Stimulated activated CD4-positive, alpha-beta T cell treated with anti-CD3 and anti-CD28 coated beads, Interleukin-4, amount 100 ng/mL, for 4 hours (primary cell): Measurements from ENCODE around the gene MAP3K9.
"Not testable (repeated sequence)": the region's sequence is repeated elsewhere in the genome, so short reads cannot be mapped to it uniquely, and the experiment has no call there.

Experiments
- DNase-seq, 2 experiments: peaks; one replicate each; pipeline ENCODE4 v3.0.0-alpha.2; 2020

MAP3K9 gene

GRCh38 chr14:70718383-70719118, 90.8 kb downstream of the MAP3K9 start:
- DNase-seq = no peak

DNA sequence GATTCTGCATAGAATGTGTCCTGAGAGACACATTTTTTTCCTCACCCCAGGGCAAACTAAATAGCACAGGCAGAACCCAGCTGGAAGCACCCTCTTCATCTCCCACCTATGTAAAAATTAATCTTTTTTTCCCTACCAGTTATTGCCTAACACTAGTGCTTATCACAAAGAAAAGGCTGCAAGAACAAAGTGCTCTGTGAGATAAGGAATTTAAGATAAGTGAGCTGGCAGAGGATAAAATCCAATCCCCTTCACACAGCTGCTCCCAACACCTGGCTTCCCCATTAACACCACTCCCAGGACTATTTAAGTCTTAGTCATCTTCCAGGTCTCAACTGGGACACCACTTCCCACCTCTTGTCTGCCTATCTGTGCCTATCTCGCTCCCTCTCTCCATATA, 92.4 kb downstream of the MAP3K9 start:
- no peak for DNase-seq

GRCh38 chr14:70716483-70716882, 92.8 kb downstream of the MAP3K9 start:
- DNase-seq = no peak

DNA sequence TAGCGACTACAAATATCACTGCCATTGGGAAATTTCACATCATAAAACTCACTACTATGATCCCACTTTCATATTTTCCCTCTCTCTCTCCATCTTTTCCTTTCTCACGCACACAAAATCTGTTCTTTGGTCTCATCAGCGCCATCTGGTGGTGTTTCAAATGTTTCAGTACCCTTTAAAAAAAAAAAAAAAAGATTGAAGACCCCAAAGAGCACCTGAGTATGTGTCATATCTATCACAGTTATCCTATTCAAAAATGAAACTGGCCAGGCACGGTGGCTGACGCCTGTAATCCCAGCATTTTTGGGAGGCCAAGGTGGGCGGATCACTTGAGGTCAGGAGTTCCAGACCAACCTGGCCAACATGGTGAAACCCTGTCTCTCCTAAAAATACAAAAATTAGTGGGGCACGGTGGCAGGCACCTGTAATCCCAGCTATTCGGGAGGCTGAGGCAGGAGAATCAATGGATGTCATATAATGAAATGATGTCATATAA, 95.2 kb downstream of the MAP3K9 start:
- DNase-seq = peak; percentile 10 to 25

- DNase-seq = no peak
These were observed 95.8 kb downstream of the MAP3K9 start for GRCh38 chr14:70713511-70713916.

GRCh38 chr14:70713096-70713495, 96.2 kb downstream of the MAP3K9 start:
- no peak for DNase-seq

DNA sequence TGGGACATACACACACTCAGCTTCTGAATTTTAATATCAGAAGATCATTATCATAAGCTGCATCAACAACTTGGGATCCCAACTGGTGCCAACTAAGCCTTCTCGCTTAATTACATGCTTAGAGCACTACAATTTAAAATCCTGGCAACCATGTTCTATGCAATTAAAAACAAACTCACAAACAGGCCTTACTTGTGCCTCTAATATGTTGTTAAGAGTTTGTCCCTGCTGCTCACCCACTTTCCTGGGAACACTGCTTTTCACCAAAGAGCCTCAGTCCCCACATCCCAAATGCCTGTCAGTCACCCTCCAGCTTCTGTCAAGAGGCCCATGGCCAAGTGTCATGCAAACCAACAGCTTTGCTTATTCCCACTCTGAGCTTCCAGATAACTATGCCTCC, 97.9 kb downstream of the MAP3K9 start:
- no peak for DNase-seq

GRCh38 chr14:70709726-70710382, 99.5 kb downstream of the MAP3K9 start:
- DNase-seq = no peak

- no peak for DNase-seq
These were observed 100.4 kb downstream of the MAP3K9 start for GRCh38 chr14:70708717-70709570.

- DNase-seq = no peak
These were observed 101.9 kb downstream of the MAP3K9 start for GRCh38 chr14:70707138-70708038.

DNA sequence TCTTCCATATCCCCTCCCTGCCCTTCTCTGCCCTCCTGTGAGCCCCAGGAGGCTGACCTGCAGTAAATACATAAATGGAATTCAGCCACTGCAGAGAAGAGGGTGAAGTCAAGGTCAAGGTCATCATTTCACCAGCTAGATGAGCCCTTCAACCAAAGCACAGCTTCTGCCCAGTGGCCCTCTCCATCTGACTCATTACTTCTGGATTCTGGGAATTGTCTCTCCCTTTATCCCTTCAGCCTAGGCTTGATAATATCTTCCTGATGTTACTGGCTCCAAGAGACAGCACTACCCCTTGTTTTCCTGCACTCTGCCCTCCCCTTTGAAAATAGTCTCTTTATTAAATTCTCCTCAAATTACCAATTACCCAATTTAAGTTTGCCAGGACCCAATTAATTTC, 103.1 kb downstream of the MAP3K9 start:
- no peak for DNase-seq

- no peak for DNase-seq
These were observed 104.4 kb downstream of the MAP3K9 start for GRCh38 chr14:70704960-70705359.

GRCh38 chr14:70703621-70704168, 105.6 kb downstream of the MAP3K9 start:
- DNase-seq = not testable (repeated sequence)

DNA sequence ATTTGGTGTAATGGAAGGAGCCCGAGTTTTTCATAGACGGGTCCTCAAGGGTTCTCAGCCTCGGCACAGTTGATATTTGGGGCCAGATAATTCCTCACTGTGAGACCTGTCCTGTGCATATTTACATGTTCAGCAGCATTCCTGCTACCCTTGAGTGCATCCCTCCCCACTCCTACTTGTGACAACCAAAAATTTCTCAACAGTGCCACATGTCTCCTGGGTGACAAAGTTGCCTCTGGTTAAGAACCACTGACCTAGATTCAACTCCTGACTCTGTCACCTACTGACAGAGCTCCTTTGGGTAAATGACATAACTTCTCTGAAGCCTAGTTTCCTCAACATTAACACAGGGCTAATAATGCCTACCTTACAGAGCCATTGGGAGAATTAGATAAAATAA, 107.2 kb downstream of the MAP3K9 start:
- DNase-seq = no peak

- DNase-seq = no peak
These were observed 107.7 kb downstream of the MAP3K9 start for GRCh38 chr14:70701610-70702009.

DNA sequence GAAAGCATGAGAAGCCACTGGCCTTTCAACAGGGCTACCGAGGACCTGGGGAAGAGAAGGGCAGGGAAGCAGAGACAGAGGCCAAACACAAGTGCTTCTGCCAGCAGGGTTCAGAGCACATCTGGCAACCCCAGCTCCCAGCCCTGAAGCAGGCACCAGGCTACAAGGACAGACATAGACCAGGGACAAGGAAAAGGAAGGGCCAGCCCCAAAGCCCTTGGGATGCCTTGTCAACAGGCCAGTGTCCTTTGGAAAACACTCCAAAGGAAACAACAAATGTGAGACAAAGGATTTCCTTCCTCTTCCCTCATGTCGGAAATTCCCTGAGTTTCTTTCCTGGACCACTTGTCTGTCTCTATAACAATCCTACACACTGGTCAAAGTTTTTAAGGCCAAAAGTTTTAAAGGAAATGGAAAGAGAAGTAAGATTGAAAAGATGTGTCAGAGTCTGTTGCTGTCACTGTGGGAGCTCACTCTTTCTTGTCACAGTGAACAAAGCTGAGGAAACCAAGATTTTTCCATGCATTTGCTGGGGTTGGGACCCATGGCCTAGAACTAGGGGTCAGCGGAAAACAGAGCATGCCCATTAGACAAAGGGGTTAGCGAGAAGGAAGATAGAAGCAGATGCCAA, 108.2 kb downstream of the MAP3K9 start:
- DNase-seq = no peak

GRCh38 chr14:70699646-70700045, 109.7 kb downstream of the MAP3K9 start:
- DNase-seq = no peak

DNA sequence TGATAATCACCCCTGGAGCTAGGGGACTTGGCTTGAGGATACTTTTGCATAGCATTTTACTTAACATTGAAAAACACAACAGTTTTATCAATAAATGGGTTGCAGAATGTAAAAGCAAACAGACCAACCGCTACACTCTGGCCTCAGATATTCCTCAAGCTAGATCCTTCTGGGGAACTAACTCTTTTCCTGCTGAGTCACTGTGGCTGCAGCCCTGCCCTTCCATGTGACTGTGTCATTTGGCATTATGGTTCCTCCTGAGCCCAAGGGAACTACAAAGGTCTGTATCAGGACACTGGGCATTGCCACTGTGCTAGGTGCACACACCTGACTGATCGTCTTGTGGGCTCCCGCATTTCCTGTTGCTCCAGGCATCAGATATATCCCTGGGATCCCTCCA, 111.0 kb downstream of the MAP3K9 start:
- DNase-seq = no peak

DNA sequence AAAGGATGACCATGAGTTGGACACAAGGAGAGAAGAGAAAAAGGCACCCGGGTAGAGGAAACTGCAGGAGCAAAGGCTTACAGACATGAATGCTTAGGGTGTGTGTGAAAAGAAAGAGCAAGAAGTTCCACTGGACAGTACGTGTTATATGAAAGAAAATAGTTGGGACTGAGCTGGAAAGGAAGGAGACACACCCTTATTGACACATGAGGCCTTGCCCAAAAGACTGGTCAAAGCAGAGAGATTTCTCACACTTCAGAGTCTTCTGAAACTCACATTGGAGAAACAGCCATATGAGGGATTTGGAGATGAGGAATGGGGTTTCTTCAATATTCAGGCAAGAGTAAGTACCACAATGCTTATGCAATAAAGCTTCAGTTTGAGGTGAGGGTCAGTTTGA, 111.6 kb downstream of the MAP3K9 start:
- DNase-seq = no peak

GRCh38 chr14:70696026-70696425, 113.3 kb downstream of the MAP3K9 start:
- DNase-seq = no peak

GRCh38 chr14:70692210-70692609, 117.1 kb downstream of the MAP3K9 start:
- no peak for DNase-seq
